SK-N-SH treated with all-trans-retinoic acid at 6 μM for 48 hours (cell line): ENCODE results near the gene PPFIBP1.

ENCODE experiments used
- CSDC2 ChIP-seq: fragments of 250-450 bp; sonication (Bioruptor Pico); IDR thresholded peaks from 2 replicates; pipeline ENCODE4 v1.5.0; 2020; ENCODE audit warnings: mild to moderate bottlenecking, moderate library complexity
- GLIS3 ChIP-seq: fragments of 250-450 bp; sonication (Bioruptor Pico); IDR thresholded peaks from 2 replicates; pipeline ENCODE4 v1.5.0; 2020; ENCODE audit warnings: mild to moderate bottlenecking, moderate library complexity
- PPARA ChIP-seq: fragments of 250-450 bp; sonication (Bioruptor Pico); IDR thresholded peaks from 2 replicates; pipeline ENCODE4 v1.5.0; 2020; ENCODE audit warnings: mild to moderate bottlenecking, borderline replicate concordance
- ZFP3 ChIP-seq: fragments of 250-450 bp; sonication (Bioruptor Pico); IDR thresholded peaks from 2 replicates; pipeline ENCODE4 v1.5.0; 2020; ENCODE audit warnings: mild to moderate bottlenecking, moderate library complexity
- TF ChIP-seq, protein P1 (sequence below): fragments of 250-450 bp; sonication (Bioruptor Pico); IDR thresholded peaks from 2 replicates; pipeline ENCODE4 v1.5.0; 2020; ENCODE audit warnings: mild to moderate bottlenecking, moderate library complexity
- TF ChIP-seq, protein P2 (sequence below): fragments of 250-450 bp; sonication (Bioruptor Pico); IDR thresholded peaks from 2 replicates; pipeline ENCODE4 v1.8.0; 2020; ENCODE audit warnings: mild to moderate bottlenecking, moderate library complexity, borderline replicate concordance

DNA sequence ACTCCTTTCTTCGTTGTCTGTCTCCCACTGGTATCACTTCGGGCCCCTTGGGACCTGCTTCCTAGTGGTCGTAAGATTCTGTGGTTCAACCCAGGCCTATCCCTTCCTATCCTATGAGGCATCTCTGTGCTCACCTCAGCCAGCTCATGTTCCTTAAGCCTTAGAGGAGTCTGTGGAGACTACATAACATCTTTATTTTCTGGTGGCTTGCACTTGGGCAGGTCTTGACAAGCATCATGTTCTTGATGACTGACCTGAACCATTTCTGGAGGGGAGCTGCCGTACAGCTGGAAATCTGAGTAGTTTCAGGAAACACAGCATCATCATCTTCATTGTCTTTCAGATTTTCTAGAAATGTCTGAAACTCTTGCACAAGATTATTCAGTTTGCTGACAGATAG lies 69.3 kb downstream of the PPFIBP1 start:
- no peak for TF ChIP-seq GLIS3 (CRISPR knock-in tag)
- TF ChIP-seq, protein P1, sequence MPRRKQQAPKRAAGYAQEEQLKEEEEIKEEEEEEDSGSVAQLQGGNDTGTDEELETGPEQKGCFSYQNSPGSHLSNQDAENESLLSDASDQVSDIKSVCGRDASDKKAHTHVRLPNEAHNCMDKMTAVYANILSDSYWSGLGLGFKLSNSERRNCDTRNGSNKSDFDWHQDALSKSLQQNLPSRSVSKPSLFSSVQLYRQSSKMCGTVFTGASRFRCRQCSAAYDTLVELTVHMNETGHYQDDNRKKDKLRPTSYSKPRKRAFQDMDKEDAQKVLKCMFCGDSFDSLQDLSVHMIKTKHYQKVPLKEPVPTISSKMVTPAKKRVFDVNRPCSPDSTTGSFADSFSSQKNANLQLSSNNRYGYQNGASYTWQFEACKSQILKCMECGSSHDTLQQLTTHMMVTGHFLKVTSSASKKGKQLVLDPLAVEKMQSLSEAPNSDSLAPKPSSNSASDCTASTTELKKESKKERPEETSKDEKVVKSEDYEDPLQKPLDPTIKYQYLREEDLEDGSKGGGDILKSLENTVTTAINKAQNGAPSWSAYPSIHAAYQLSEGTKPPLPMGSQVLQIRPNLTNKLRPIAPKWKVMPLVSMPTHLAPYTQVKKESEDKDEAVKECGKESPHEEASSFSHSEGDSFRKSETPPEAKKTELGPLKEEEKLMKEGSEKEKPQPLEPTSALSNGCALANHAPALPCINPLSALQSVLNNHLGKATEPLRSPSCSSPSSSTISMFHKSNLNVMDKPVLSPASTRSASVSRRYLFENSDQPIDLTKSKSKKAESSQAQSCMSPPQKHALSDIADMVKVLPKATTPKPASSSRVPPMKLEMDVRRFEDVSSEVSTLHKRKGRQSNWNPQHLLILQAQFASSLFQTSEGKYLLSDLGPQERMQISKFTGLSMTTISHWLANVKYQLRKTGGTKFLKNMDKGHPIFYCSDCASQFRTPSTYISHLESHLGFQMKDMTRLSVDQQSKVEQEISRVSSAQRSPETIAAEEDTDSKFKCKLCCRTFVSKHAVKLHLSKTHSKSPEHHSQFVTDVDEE (CRISPR knock-in tag) = no peak
- TF ChIP-seq, protein P2, sequence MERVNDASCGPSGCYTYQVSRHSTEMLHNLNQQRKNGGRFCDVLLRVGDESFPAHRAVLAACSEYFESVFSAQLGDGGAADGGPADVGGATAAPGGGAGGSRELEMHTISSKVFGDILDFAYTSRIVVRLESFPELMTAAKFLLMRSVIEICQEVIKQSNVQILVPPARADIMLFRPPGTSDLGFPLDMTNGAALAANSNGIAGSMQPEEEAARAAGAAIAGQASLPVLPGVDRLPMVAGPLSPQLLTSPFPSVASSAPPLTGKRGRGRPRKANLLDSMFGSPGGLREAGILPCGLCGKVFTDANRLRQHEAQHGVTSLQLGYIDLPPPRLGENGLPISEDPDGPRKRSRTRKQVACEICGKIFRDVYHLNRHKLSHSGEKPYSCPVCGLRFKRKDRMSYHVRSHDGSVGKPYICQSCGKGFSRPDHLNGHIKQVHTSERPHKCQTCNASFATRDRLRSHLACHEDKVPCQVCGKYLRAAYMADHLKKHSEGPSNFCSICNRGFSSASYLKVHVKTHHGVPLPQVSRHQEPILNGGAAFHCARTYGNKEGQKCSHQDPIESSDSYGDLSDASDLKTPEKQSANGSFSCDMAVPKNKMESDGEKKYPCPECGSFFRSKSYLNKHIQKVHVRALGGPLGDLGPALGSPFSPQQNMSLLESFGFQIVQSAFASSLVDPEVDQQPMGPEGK (CRISPR knock-in tag) = no peak
- TF ChIP-seq CSDC2 (CRISPR knock-in tag) = no peak
- no peak for TF ChIP-seq PPARA (CRISPR knock-in tag)
- no peak for TF ChIP-seq ZFP3
